ENCODE results near the gene SERPINA1. TPM values are rescaled to one million over a fixed set of nuclear protein-coding genes. Genes with fewer than 3 reads are reported as not detected.
A peak's percentile ranks its signal among the peaks of the same experiment; 100 is the strongest.

SERPINA1 gene
- total RNA-seq, 1 experiment from 2014 or later: not detected

DNA sequence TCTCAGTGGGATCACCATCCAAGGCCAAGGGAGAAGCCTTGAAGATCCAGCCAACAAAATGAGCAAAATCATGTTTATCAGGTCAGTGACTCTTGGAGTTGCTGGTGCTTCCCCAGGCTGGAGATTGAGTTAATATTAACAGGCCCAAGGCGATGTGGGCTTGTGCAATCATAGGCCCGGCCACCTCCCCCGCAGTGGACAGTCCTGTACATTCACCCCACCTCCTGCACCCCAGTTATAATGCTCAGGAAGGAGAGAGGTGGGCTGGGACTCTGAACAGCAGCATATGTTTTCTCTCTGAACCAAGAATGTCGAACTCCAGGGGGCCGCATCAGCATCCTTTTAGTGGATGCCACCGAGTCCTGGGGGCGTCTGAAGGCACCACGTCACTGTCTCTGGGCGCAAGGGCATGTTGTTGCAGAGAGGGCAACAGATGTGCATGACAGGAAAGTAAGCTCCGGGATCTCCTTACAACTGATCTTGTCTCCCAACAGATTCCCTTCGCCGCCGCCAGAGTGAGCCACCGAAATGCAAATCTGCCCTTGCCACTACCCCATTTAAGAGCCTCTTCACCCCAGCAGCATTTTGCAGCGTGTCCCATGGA lies 33.1 kb downstream of the SERPINA1 start:
- Histone ChIP-seq H3K18ac (ENCODE audit: insufficient read length, low read depth, low read length) (no peak overlapping the region), H2AK5ac (ENCODE audit: insufficient read length, low read length) (no peak overlapping the region), H3K27ac (ENCODE audit: insufficient read length, low read depth, low read length) (no peak overlapping the region), H3K23ac (ENCODE audit: insufficient read length, low read depth, low read length) (no peak overlapping the region), H2AFZ (ENCODE audit: low read length) (no peak overlapping the region), H4K5ac (ENCODE audit: insufficient read length, low read depth, low read length) (no peak overlapping the region), H3K56ac (ENCODE audit: insufficient read length, low read depth, low read length) (no peak overlapping the region), H2BK5ac (ENCODE audit: insufficient read length, low read length) (no peak overlapping the region), H2BK15ac (ENCODE audit: low read depth, low read length) (no peak overlapping the region), H3K14ac (ENCODE audit: insufficient read depth, low read length) (no peak overlapping the region), H4K8ac (replicated peaks; ENCODE audit: insufficient read length, low read depth, low read length) (no peak overlapping the region), H3K79me2 (ENCODE audit: insufficient read depth, low read length) (no peaks in the 10 kb centered on the region), H3K4me2 (ENCODE audit: insufficient read depth, insufficient read length, low read length) (no peak overlapping the region), H4K91ac (ENCODE audit: insufficient read length, low read depth, low read length) (no peak overlapping the region), H3K4ac (ENCODE audit: low read depth, low read length) (no peak overlapping the region), H3K23me2 (ENCODE audit: insufficient read length, low read depth, low read length, poor library complexity, severe bottlenecking) (no peaks in the 10 kb centered on the region), H3K9ac (ENCODE audit: extremely low read depth, insufficient read length, low read length) (no peak overlapping the region), H4K20me1 (ENCODE audit: control insufficient read depth, insufficient read depth, insufficient read length) (no peaks in the 10 kb centered on the region), H3K9me3 (ENCODE audit: control insufficient read depth, low read depth, low read length) (no peaks in the 10 kb centered on the region), H2BK20ac (ENCODE audit: low read depth, low read length, poor library complexity, severe bottlenecking) (no peak overlapping the region), H2BK120ac (ENCODE audit: low read depth, low read length, poor library complexity, severe bottlenecking) (no peak overlapping the region), H2BK12ac (ENCODE audit: insufficient read length, low read depth, low read length) (no peak overlapping the region), H3T11ph (ENCODE audit: low read length) (no peak overlapping the region), H3K4me1 (ENCODE audit: insufficient read depth, low read length) (no peaks in the 10 kb centered on the region; the same call in 1 of the 2 replicates), H3K27me3 (ENCODE audit: insufficient read depth, low read length) (no peaks in the 10 kb centered on the region), H3K79me1 (ENCODE audit: insufficient read depth, low read depth, low read length, poor library complexity, severe bottlenecking) (no peaks in the 10 kb centered on the region)
- TF ChIP-seq, protein P1, sequence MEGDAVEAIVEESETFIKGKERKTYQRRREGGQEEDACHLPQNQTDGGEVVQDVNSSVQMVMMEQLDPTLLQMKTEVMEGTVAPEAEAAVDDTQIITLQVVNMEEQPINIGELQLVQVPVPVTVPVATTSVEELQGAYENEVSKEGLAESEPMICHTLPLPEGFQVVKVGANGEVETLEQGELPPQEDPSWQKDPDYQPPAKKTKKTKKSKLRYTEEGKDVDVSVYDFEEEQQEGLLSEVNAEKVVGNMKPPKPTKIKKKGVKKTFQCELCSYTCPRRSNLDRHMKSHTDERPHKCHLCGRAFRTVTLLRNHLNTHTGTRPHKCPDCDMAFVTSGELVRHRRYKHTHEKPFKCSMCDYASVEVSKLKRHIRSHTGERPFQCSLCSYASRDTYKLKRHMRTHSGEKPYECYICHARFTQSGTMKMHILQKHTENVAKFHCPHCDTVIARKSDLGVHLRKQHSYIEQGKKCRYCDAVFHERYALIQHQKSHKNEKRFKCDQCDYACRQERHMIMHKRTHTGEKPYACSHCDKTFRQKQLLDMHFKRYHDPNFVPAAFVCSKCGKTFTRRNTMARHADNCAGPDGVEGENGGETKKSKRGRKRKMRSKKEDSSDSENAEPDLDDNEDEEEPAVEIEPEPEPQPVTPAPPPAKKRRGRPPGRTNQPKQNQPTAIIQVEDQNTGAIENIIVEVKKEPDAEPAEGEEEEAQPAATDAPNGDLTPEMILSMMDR (conservative IDR thresholded peaks at IDR 0.05): peak; percentile 69
- H3K4me1 Mint-ChIP-seq: peaks cover 12% of the 10 kb centered on the region in 2 experiments
- peak; percentile 71 for DNase-seq
- no peak overlapping the region for H3K4me3 Mint-ChIP-seq
- peaks cover 0 to 4% (median 0%) of the 10 kb centered on the region in 3 experiments; a peak in 1 of 7 replicates for H3K36me3 Mint-ChIP-seq (ENCODE audit: insufficient read depth in 1 of 3, low read depth in 3 of 3)
- whole genome bisulfite sequencing (ENCODE audit: extremely low coverage, insufficient read length, low lambda C conversion rate): no CpG with 5 or more reads among the region's 15 CpGs
- no peaks in the 10 kb centered on the region; a peak in 2 of 5 replicates for H3K9me3 Mint-ChIP-seq
- H3K27ac Mint-ChIP-seq: no peak overlapping the region
- peaks cover 2% of the 10 kb centered on the region; the same call in 1 of the 2 replicates for H3K27me3 Mint-ChIP-seq (ENCODE audit: low read depth)

Measured in H9 (cell line).